ENCODE measurements around the gene CSNK1G2.

Gene CSNK1G2

GRCh38 chr19:1944088-1944915 is 3.3 kb downstream of the CSNK1G2 start:
- Mint-ChIP-seq H3K27ac (peak overlapping the region; percentile 99), H3K27me3 (no peaks in the 10 kb centered on the region), H3K9me3 (no peaks in the 10 kb centered on the region), H3K4me3 (peak overlapping the region; percentile 98), H3K36me3 (no peaks in the 10 kb centered on the region), H3K4me1 (peaks cover 32% of the 10 kb centered on the region)
- DNase-seq (ENCODE audit: low spot score in 2 of 2) (no peak), ATAC-seq (ENCODE audit: low read depth) (no peak)

- Mint-ChIP-seq H3K4me1 (peaks cover 31% of the 10 kb centered on the region), H3K27ac (peak overlapping the region; percentile 99), H3K27me3 (no peaks in the 10 kb centered on the region), H3K36me3 (no peaks in the 10 kb centered on the region), H3K9me3 (no peaks in the 10 kb centered on the region), H3K4me3 (no peak overlapping the region)
- DNase-seq (ENCODE audit: low spot score in 2 of 2) (no peak), ATAC-seq (ENCODE audit: low read depth) (no peak)
Observed at GRCh38 chr19:1944916-1945561, 4.1 kb downstream of the CSNK1G2 start.

GRCh38 chr19:1945899-1946298 is 4.9 kb downstream of the CSNK1G2 start:
- DNase-seq (ENCODE audit: low spot score in 2 of 2): no peak
- Mint-ChIP-seq H3K4me3 (peak overlapping the region; percentile 14), H3K27me3 (no peaks in the 10 kb centered on the region), H3K4me1 (peaks cover 31% of the 10 kb centered on the region), H3K27ac (peak overlapping the region; percentile 65), H3K36me3 (no peaks in the 10 kb centered on the region), H3K9me3 (no peaks in the 10 kb centered on the region)
- no peak for ATAC-seq (ENCODE audit: low read depth)

- Mint-ChIP-seq H3K27me3 (no peaks in the 10 kb centered on the region), H3K9me3 (no peaks in the 10 kb centered on the region), H3K4me1 (peaks cover 32% of the 10 kb centered on the region), H3K36me3 (no peaks in the 10 kb centered on the region), H3K27ac (no peak overlapping the region), H3K4me3 (no peak overlapping the region)
- DNase-seq (ENCODE audit: low spot score in 2 of 2) (no peak), ATAC-seq (ENCODE audit: low read depth) (no peak)
Observed at GRCh38 chr19:1947651-1948209, 6.8 kb downstream of the CSNK1G2 start.

- no peak overlapping the region for H3K27ac Mint-ChIP-seq
- no peaks in the 10 kb centered on the region for H3K27me3 Mint-ChIP-seq
- H3K9me3 Mint-ChIP-seq: no peaks in the 10 kb centered on the region
- peaks cover 18% of the 10 kb centered on the region for H3K4me1 Mint-ChIP-seq
- no peak for ATAC-seq (ENCODE audit: low read depth)
- no peak for DNase-seq (ENCODE audit: low spot score in 2 of 2)
- no peaks in the 10 kb centered on the region for H3K36me3 Mint-ChIP-seq
- no peak overlapping the region for H3K4me3 Mint-ChIP-seq
Observed at GRCh38 chr19:1949304-1950101, 8.5 kb downstream of the CSNK1G2 start.

GRCh38 chr19:1950640-1951039 is 9.7 kb downstream of the CSNK1G2 start:
- H3K4me3 Mint-ChIP-seq: no peak overlapping the region
- H3K27me3 Mint-ChIP-seq: no peaks in the 10 kb centered on the region
- H3K9me3 Mint-ChIP-seq: no peaks in the 10 kb centered on the region
- ATAC-seq (ENCODE audit: low read depth) (no peak), DNase-seq (ENCODE audit: low spot score in 2 of 2) (no peak)
- H3K27ac Mint-ChIP-seq: no peak overlapping the region
- H3K36me3 Mint-ChIP-seq: no peaks in the 10 kb centered on the region
- peaks cover 16% of the 10 kb centered on the region for H3K4me1 Mint-ChIP-seq

GRCh38 chr19:1952635-1953034 is 11.7 kb downstream of the CSNK1G2 start:
- Mint-ChIP-seq H3K4me3 (no peak overlapping the region), H3K9me3 (no peaks in the 10 kb centered on the region), H3K36me3 (no peaks in the 10 kb centered on the region), H3K27ac (no peak overlapping the region), H3K4me1 (peaks cover 12% of the 10 kb centered on the region), H3K27me3 (no peaks in the 10 kb centered on the region)
- ATAC-seq (ENCODE audit: low read depth) (no peak), DNase-seq (ENCODE audit: low spot score in 2 of 2) (no peak)

- H3K9me3 Mint-ChIP-seq: no peaks in the 10 kb centered on the region
- H3K4me1 Mint-ChIP-seq: peaks cover 12% of the 10 kb centered on the region
- ATAC-seq (ENCODE audit: low read depth): no peak
- no peak for DNase-seq (ENCODE audit: low spot score in 2 of 2)
- no peaks in the 10 kb centered on the region for H3K27me3 Mint-ChIP-seq
- no peak overlapping the region for H3K27ac Mint-ChIP-seq
- H3K36me3 Mint-ChIP-seq: no peaks in the 10 kb centered on the region
- no peak overlapping the region for H3K4me3 Mint-ChIP-seq
Observed at GRCh38 chr19:1953037-1953436, 12.1 kb downstream of the CSNK1G2 start.

- H3K9me3 Mint-ChIP-seq: no peaks in the 10 kb centered on the region
- ATAC-seq (ENCODE audit: low read depth): no peak
- no peaks in the 10 kb centered on the region for H3K36me3 Mint-ChIP-seq
- no peak overlapping the region for H3K27ac Mint-ChIP-seq
- no peak for DNase-seq (ENCODE audit: low spot score in 2 of 2)
- H3K4me3 Mint-ChIP-seq: no peak overlapping the region
- peaks cover 10% of the 10 kb centered on the region for H3K4me1 Mint-ChIP-seq
- no peaks in the 10 kb centered on the region for H3K27me3 Mint-ChIP-seq
Observed at GRCh38 chr19:1953441-1954094, 12.6 kb downstream of the CSNK1G2 start.

GRCh38 chr19:1954532-1954933 is 13.6 kb downstream of the CSNK1G2 start:
- Mint-ChIP-seq H3K9me3 (no peaks in the 10 kb centered on the region), H3K36me3 (no peaks in the 10 kb centered on the region), H3K4me3 (no peak overlapping the region), H3K4me1 (peaks cover 5% of the 10 kb centered on the region), H3K27ac (no peak overlapping the region), H3K27me3 (no peaks in the 10 kb centered on the region)
- no peak for ATAC-seq (ENCODE audit: low read depth)
- no peak for DNase-seq (ENCODE audit: low spot score in 2 of 2)

GRCh38 chr19:1955171-1956121 is 14.5 kb downstream of the CSNK1G2 start:
- H3K4me3 Mint-ChIP-seq: no peak overlapping the region
- H3K9me3 Mint-ChIP-seq: no peaks in the 10 kb centered on the region
- H3K27ac Mint-ChIP-seq: peak overlapping the region; percentile 24
- ATAC-seq (ENCODE audit: low read depth): no peak
- no peak for DNase-seq (ENCODE audit: low spot score in 2 of 2)
- H3K36me3 Mint-ChIP-seq: no peaks in the 10 kb centered on the region
- H3K27me3 Mint-ChIP-seq: no peaks in the 10 kb centered on the region
- peaks cover 8% of the 10 kb centered on the region for H3K4me1 Mint-ChIP-seq

- ATAC-seq (ENCODE audit: low read depth): no peak
- H3K27me3 Mint-ChIP-seq: no peaks in the 10 kb centered on the region
- no peaks in the 10 kb centered on the region for H3K9me3 Mint-ChIP-seq
Observed at GRCh38 chr19:1956122-1956494, 15.1 kb downstream of the CSNK1G2 start.

More at GRCh38 chr19:1956122-1956494, 15.1 kb downstream of the CSNK1G2 start:
- H3K4me1 Mint-ChIP-seq: peaks cover 15% of the 10 kb centered on the region
- H3K36me3 Mint-ChIP-seq: no peaks in the 10 kb centered on the region
- H3K27ac Mint-ChIP-seq: peak overlapping the region; percentile 24
- H3K4me3 Mint-ChIP-seq: no peak overlapping the region
- no peak for DNase-seq (ENCODE audit: low spot score in 2 of 2)
